ENCODE data around the gene RPL21.
"Not testable (repeated sequence)": the region's sequence is repeated elsewhere in the genome, so short reads cannot be mapped to it uniquely, and the experiment has no call there.

RPL21 gene

DNA sequence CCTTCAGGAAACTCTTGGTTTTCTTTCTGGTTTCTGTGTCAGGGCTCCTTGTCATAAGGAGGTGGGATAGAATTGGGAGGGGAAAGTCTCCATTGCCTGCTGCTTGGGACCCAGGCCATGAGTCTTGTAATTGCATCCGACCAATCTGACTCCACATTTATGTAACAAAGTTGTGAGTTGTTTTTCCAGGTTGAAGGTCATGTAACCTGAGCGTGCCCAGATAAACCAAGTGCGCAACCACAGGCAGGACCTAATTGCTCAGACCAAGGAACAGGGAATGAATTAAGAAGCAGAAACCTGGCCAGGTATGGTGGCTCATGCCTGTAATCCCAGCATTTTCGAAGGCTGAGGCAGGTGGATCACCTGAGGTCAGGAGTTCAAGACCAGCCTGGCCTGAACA is 37.0 kb downstream of the RPL21 start:
- Histone ChIP-seq H3K27ac (no peak overlapping the region), H3K4me3 (no peak overlapping the region)
- no peak for DNase-seq (ENCODE audit: low spot score)
- TF ChIP-seq, protein P1, sequence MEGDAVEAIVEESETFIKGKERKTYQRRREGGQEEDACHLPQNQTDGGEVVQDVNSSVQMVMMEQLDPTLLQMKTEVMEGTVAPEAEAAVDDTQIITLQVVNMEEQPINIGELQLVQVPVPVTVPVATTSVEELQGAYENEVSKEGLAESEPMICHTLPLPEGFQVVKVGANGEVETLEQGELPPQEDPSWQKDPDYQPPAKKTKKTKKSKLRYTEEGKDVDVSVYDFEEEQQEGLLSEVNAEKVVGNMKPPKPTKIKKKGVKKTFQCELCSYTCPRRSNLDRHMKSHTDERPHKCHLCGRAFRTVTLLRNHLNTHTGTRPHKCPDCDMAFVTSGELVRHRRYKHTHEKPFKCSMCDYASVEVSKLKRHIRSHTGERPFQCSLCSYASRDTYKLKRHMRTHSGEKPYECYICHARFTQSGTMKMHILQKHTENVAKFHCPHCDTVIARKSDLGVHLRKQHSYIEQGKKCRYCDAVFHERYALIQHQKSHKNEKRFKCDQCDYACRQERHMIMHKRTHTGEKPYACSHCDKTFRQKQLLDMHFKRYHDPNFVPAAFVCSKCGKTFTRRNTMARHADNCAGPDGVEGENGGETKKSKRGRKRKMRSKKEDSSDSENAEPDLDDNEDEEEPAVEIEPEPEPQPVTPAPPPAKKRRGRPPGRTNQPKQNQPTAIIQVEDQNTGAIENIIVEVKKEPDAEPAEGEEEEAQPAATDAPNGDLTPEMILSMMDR (IDR thresholded peaks at IDR 0.05) = no peak

DNA sequence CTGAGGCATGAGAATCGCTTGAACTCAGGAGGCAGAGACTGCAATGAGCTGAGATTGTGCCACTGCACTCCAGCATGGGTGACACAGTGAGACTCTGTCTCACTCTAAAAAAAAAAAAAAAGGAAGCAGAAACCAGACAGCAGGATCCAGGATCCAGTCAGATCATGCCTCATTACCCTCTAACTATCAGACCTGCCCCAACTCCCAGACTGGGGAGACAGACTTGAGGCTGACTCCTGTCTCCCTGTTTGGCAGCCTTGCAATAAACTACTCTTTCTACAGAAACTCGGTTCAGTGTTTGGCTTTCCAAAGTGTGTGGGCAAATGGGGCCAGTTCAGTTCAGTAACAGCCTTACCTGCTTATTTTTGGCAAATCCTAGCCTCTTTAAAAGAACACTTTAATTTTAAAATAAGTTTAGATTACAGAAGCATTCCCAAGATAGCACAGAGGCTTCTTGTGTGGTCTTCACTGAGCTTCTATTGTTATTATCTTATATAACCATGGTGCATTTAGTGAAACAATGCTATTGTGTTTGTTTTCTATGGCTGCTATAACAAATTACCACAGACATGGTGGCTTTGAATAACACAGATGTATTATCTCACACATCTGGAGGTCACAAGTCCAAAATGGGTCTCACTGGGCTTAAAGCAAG is 37.8 kb downstream of the RPL21 start:
- no peak for DNase-seq (ENCODE audit: low spot score)
- TF ChIP-seq, protein P1 (IDR thresholded peaks at IDR 0.05) = no peak
- H3K4me3 ChIP-seq = no peak overlapping the region
- peak overlapping the region in 1 of 2 donors; percentile 9 for H3K27ac ChIP-seq

DNA sequence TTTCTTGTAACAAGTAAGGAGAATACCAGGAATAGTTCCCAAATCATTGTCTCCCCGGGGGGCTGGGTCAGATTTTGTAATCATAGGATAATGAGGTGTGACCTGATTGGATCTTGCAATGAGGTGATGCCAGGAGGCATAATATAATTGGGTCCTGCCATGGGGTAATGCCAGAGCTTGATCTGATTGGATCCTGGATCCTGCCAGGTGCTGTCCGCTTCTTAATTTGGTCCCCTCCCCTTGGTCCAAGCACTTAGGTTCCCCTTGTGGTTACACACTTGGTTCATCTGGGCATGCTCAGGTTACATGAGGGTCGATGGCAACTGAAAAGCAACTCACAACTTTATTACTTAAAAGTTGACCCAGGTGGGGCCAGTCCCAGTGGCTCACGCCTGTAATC is 39.4 kb downstream of the RPL21 start:
- no peak overlapping the region for H3K27ac ChIP-seq
- no peak for DNase-seq (ENCODE audit: low spot score)

DNA sequence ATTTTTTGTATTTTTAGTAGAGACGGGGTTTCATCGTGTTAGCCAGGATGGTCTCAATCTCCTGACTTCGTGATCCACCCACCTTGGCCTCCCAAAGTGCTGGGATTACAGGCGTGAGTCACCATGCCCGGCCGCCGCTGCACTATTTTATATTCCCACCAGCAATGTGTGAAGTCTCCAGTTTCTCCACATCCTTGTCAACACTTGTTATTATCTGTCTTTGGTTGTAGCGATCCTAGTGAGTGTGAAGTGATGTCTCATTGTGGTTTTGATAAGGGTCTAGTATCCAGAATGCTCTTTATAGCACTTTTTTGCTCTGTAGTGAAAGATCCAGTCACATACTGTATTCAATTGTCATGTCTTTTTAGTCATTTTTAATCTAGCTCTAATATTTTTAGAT is 40.6 kb downstream of the RPL21 start:
- H3K4me3 ChIP-seq; DNase-seq (ENCODE audit: low spot score); H3K27ac ChIP-seq: not testable (repeated sequence)

More for the DNA sequence above, 39.4 kb downstream of the RPL21 start:
- TF ChIP-seq, protein P1 (IDR thresholded peaks at IDR 0.05) = no peak
- no peak overlapping the region for H3K4me3 ChIP-seq

DNA sequence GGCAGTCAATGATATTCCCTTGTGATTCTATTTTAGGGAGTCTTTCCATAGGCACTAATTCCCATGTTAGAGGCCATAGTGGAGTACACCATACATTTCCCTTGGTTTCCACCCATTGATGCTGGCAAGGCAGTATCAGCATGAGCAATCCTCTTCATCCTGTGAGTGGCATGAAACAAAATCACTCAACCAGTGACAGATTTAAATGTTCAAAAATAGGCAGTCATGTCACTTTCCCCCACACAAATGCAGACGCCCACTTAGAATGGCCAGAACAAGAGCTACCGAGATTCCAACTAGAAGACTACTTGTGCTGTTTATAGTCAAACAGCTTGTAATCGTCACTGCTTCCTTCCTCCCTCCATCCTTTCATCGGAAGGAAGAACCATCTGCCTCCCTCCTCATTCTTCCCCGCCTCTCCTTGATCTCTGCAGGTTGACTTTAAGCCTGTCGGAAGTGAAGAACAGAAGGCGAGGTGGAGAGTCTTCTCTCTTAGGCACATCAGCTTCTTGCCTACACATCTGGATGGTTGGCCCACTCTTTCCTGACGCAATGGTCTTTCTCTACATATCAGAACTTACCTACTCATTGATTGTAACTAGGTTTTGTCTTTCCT is 41.8 kb downstream of the RPL21 start:
- Histone ChIP-seq H3K4me3 (no peak overlapping the region), H3K27ac (no peak overlapping the region)
- TF ChIP-seq, protein P1 (IDR thresholded peaks at IDR 0.05) = no peak
- DNase-seq (ENCODE audit: low spot score) = no peak

DNA sequence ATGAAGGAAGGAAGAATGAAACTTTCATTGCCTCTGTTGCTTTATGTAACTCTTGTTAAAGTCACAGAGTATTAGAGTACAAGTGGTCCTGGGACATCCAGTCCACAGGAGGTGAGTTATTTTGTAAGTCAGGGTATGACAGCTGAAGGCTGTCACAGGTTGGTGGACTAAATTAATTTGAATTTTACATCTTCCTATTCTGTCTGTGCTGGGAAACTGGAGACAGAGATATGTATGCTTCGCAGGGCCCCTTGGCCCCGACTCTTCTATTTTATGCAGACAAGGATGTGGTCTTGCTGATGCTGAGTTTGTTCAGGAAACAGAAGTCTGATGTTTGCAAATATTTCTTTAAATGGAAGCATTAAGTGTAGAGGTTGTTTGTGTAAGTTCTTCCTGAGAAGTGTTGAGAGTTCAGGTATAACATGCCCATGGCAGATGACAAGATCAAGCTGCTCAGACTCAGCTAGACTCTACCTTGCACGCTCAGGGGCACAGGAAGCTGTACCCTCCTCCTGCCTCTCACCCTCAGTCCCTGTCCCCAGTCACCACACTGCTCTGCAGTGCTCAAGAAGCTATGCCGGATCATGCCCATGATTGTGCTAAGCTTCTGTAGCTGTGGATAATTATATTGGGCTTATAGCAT is 42.6 kb downstream of the RPL21 start:
- no peak overlapping the region for H3K27ac ChIP-seq
- TF ChIP-seq, protein P1 (IDR thresholded peaks at IDR 0.05) = no peak
- no peak overlapping the region for H3K4me3 ChIP-seq
- no peak for DNase-seq (ENCODE audit: low spot score)

DNA sequence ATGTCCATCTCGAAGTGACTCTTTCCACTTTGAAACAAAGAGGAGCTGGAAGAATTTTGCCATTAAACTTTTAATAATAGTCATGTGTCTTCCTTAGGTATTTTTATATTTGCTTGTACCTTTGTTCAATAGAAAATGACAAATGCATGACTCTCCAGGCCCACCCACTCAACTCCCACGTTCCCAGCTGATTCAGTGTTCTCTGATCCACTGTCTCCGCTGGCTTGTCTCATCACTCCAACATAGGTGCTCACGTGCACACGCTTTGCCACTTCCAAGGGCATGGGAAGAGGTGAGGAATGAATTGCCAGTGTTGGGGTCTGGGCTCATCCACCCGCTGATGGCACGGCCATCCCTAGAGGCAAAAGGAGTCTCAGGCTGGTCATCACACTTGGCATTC is 43.7 kb downstream of the RPL21 start:
- no peak overlapping the region for H3K4me3 ChIP-seq
- no peak for DNase-seq (ENCODE audit: low spot score)
- TF ChIP-seq, protein P1 (IDR thresholded peaks at IDR 0.05) = no peak
- H3K27ac ChIP-seq = no peak overlapping the region

All from coronary artery (tissue), 2 donors.